Calu3 (cell line): ENCODE measurements around the gene RTN4RL1. TPM values are rescaled to one million over a fixed set of nuclear protein-coding genes. Genes with fewer than 3 reads are reported as not detected.

Source experiments
- BruUV-seq: library from RNA; stranded (reverse); fragments of 400-500 nt; replicated peaks from 2 replicates; lab custom pipeline; 2021; lab: Mats Ljungman, UMichigan
- CTCF ChIA-PET: fragments of 300-600 bp; sonication (Branson Sonifier 250); formaldehyde crosslinking; loops from one replicate; lab custom pipeline; 2022; ENCODE audit warnings: antibody characterized with exemption; lab: Charles Lee
- DNase-seq: peaks from one replicate; pipeline ENCODE4 v3.0.0; 2022
- H3K27ac Mint-ChIP-seq: one replicate; pipeline ENCODE4 v1.8.0; 2022; ENCODE audit warnings: mixed read lengths; ENCODE audit not compliant: unreplicated experiment
- H3K27me3 Mint-ChIP-seq: one replicate; pipeline ENCODE4 v1.8.0; 2022; ENCODE audit warnings: mixed read lengths; ENCODE audit not compliant: unreplicated experiment
- H3K36me3 Mint-ChIP-seq: one replicate; pipeline ENCODE4 v1.8.0; 2022; ENCODE audit warnings: mild to moderate bottlenecking, moderate library complexity, mixed read lengths; ENCODE audit not compliant: insufficient read depth, unreplicated experiment
- H3K4me1 Mint-ChIP-seq: one replicate; pipeline ENCODE4 v1.8.0; 2022; ENCODE audit warnings: mild to moderate bottlenecking, low read depth, mixed read lengths; ENCODE audit not compliant: unreplicated experiment
- H3K4me3 Mint-ChIP-seq: one replicate; pipeline ENCODE4 v1.8.0; 2022; ENCODE audit warnings: mild to moderate bottlenecking, low read depth, moderate library complexity, mixed read lengths; ENCODE audit not compliant: unreplicated experiment
- H3K9me3 Mint-ChIP-seq: one replicate; pipeline ENCODE4 v1.8.0; 2022; ENCODE audit warnings: low read depth, mixed read lengths; ENCODE audit not compliant: unreplicated experiment
- CTCF ChIP-seq: fragments of 200-600 bp; IDR thresholded peaks from one replicate; pipeline ENCODE4 v1.8.0; 2022; ENCODE audit warnings: antibody characterized with exemption; ENCODE audit not compliant: unreplicated experiment
- intact Hi-C: fragments of 100-400 bp; cut with micrococcal nuclease; formaldehyde crosslinking; loops from one replicate; pipeline ENCODE4 v1.10.0; 2022; ENCODE audit not compliant: unreplicated experiment
- total RNA-seq: library from RNA; stranded (reverse); gene quantifications from 2 replicates; pipeline ENCODE4 v1.2.3, GENCODE V29; 2022

Gene RTN4RL1
- total RNA-seq, 1 experiment from 2014 or later = not detected

DNA sequence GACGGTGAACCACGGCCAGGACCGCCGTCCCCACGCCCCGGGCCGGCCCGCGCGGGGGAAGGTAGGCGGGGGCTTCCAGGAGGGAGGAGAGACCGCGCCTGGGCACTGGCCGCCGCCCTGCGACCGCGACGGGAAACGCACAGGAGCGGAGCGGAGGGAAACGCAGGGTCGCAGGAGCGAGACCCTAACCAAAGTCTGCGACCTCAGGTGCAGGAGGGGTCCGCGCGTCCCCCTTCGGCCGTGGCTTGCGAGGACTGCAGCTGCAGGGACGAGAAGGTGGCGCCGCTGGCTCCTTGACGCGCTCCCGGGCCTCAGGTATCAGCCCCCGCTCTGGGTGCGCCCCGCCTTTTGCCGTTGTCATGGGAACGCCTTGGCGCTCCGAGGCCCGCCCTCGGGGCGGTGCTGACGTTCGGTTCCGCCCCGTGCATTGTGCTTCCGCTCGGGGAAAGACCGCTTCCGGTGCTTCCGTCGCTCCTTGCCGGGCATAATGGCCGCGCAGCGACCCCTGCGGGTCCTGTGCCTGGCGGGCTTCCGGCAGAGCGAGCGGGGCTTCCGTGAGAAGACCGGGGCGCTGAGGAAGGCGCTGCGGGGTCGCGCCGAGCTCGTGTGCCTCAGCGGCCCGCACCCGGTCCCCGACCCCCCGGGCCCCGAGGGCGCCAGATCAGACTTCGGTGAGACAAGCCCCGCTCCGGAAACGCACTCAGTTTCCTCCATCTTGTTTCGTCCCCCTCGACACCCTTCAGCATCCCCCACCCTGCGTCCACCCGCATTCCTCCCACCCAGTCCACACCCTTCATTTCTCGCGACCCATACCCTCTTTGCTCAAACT, 16.6 kb upstream of the RTN4RL1 start, which contains the start of gene OVCA2:
Gene OVCA2 (plus strand): TSS at position 462 of the 829 bp plus-strand sequence. CDS start 26 bp downstream, at position 488.
- H3K27ac Mint-ChIP-seq = peak within 1 kb of the TSS; percentile 96
- no TSS peak for BruUV-seq
- H3K9me3 Mint-ChIP-seq = no peaks in the 10 kb centered on the region
- peak; percentile 93 for DNase-seq
- intact Hi-C loops = loop anchor here (1.0 kb wide), 1 partner anchor 11 kb away; the partner anchor contains the start of gene DPH1
- H3K4me1 Mint-ChIP-seq = peaks cover 10% of the 10 kb centered on the region
- no peaks in the 10 kb centered on the region for H3K27me3 Mint-ChIP-seq
- peak within 1 kb of the TSS; percentile 83 for H3K4me3 Mint-ChIP-seq
- peaks cover 31% of the 10 kb centered on the region for H3K36me3 Mint-ChIP-seq
- CTCF ChIA-PET = interaction anchor here (1.1 kb wide), 1 partner anchor 133 kb away, joined by 3 read pairs; no protein-coding TSS in a partner anchor
- TF ChIP-seq CTCF = no peak

GRCh38 chr17:2040942-2041560, 15.9 kb upstream of the RTN4RL1 start:
- Mint-ChIP-seq H3K36me3 (peaks cover 31% of the 10 kb centered on the region), H3K9me3 (no peaks in the 10 kb centered on the region), H3K4me1 (peaks cover 10% of the 10 kb centered on the region), H3K27ac (no peak overlapping the region), H3K27me3 (no peaks in the 10 kb centered on the region), H3K4me3 (peak overlapping the region; percentile 83)
- DNase-seq = no peak
- CTCF ChIA-PET = interaction anchor here (1.1 kb wide), 1 partner anchor 132 kb away, joined by 3 read pairs; no protein-coding TSS in a partner anchor
- intact Hi-C loops = loop anchor here (1.0 kb wide), 1 partner anchor 11 kb away; the partner anchor contains the start of gene DPH1
- TF ChIP-seq CTCF = no peak
- BruUV-seq = no TSS peak

- Mint-ChIP-seq H3K9me3 (no peaks in the 10 kb centered on the region), H3K27ac (no peak overlapping the region), H3K4me1 (peaks cover 10% of the 10 kb centered on the region), H3K4me3 (no peak overlapping the region), H3K36me3 (peaks cover 31% of the 10 kb centered on the region), H3K27me3 (no peaks in the 10 kb centered on the region)
- intact Hi-C loops = no loop called here
- CTCF ChIA-PET = no interaction called here
- no TSS peak for BruUV-seq
- TF ChIP-seq CTCF = no peak
- DNase-seq = no peak
Measured at GRCh38 chr17:2040219-2040827, 15.2 kb upstream of the RTN4RL1 start.

DNA sequence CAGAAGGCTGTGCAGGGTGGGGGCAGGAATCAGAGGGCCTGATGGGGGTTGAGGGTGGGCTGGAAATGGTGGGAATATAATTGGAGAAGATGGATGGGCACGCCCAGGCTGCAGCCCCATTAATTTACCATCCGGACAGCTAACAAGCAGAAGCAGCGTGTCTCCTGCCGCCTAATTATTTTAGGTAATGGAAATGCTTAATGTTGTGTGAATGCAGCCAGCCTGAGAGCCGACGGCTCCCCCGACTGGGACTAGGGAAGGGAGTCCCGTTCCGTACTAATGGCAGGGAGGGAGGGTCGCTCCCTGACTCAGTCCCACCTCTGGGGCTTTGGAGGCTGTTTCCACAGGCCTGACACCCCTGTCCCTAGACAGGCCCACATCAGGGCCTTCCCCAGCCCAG, 12.0 kb upstream of the RTN4RL1 start:
- Mint-ChIP-seq H3K27ac (no peak overlapping the region), H3K4me1 (no peaks in the 10 kb centered on the region), H3K27me3 (no peaks in the 10 kb centered on the region), H3K4me3 (no peak overlapping the region), H3K9me3 (no peaks in the 10 kb centered on the region), H3K36me3 (peaks cover 8% of the 10 kb centered on the region)
- no peak for TF ChIP-seq CTCF
- BruUV-seq = no TSS peak
- CTCF ChIA-PET = interaction anchor here (0.6 kb wide), 1 partner anchor 65 kb away, joined by 3 read pairs; no protein-coding TSS in a partner anchor
- DNase-seq = no peak
- intact Hi-C loops = no loop called here
